ENCODE results near the gene ZNF474.

The ZNF474 gene

GRCh38 chr5:122129306-122129705 is at the start of gene ZNF474:
TSS of gene ZNF474 (plus strand) at chr5:122129546. CDS start at chr5:122151991, 22,445 bp downstream.
- Mint-ChIP-seq H3K27ac (peak within 1 kb of the TSS; percentile 99), H3K4me3 (no peak within 1 kb of the TSS)

DNA sequence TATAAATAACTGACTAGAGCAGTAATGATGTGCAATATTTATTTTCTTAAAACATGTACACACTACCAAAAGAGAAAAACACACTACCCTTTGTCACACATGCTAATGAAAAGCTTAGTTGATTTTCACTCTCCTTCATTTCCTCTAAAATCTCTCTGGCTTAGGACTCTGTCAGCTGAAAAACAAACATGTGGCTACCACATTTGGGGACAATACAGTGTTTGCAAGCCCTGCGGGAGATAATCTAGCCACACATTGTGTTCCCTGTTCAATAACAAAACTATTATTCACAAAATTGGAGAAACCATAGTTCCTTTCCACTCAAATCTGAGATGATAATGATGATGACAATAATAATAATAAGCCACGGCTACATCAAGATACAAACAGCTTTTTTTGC is 47.8 kb upstream of the ZNF474 start:
- no peaks in the 10 kb centered on the region for H3K9me3 Mint-ChIP-seq
- H3K27me3 Mint-ChIP-seq (ENCODE audit: low read depth, poor library complexity): peaks cover 36% of the 10 kb centered on the region
- peaks cover 23% of the 10 kb centered on the region for H3K4me1 Mint-ChIP-seq
- DNase-seq: no peak
- no peak overlapping the region for H3K4me3 Mint-ChIP-seq
- no peaks in the 10 kb centered on the region for H3K36me3 Mint-ChIP-seq (ENCODE audit: low read depth)
- TF ChIP-seq, protein P1, sequence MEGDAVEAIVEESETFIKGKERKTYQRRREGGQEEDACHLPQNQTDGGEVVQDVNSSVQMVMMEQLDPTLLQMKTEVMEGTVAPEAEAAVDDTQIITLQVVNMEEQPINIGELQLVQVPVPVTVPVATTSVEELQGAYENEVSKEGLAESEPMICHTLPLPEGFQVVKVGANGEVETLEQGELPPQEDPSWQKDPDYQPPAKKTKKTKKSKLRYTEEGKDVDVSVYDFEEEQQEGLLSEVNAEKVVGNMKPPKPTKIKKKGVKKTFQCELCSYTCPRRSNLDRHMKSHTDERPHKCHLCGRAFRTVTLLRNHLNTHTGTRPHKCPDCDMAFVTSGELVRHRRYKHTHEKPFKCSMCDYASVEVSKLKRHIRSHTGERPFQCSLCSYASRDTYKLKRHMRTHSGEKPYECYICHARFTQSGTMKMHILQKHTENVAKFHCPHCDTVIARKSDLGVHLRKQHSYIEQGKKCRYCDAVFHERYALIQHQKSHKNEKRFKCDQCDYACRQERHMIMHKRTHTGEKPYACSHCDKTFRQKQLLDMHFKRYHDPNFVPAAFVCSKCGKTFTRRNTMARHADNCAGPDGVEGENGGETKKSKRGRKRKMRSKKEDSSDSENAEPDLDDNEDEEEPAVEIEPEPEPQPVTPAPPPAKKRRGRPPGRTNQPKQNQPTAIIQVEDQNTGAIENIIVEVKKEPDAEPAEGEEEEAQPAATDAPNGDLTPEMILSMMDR (IDR thresholded peaks at IDR 0.05): no peak
- H3K27ac Mint-ChIP-seq: no peak overlapping the region

More at GRCh38 chr5:122129306-122129705, at the start of gene ZNF474:
- Mint-ChIP-seq H3K36me3 (ENCODE audit: low read depth) (no peaks in the 10 kb centered on the region), H3K9me3 (no peaks in the 10 kb centered on the region), H3K4me1 (peaks cover 60% of the 10 kb centered on the region), H3K27me3 (ENCODE audit: low read depth, poor library complexity) (peaks cover 5% of the 10 kb centered on the region)
- TF ChIP-seq, protein P1 (IDR thresholded peaks at IDR 0.05): no peak
- DNase-seq: peak; percentile 41

DNA sequence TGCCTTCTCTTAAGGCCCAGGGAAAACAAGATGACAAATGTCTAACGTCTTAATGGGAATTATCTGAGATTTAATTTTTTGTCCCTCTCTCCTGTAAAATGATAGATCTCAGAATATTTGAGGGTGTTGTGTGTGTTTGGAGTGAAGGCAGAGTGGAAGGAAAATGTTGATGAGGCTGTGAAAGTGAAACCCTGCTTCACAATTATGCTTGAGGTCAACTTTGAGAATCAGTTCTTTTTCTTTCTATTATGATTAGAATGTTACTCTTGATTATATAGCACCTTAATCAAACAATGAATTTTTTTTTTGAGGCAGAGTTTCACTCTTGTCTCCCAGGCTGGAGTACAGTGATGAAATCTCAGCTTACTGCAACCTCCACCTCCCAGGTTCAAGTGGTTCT is 45.8 kb upstream of the ZNF474 start:
- H3K4me1 Mint-ChIP-seq: peaks cover 9% of the 10 kb centered on the region

GRCh38 chr5:122085041-122085440 is 44.3 kb upstream of the ZNF474 start:
- H3K27ac Mint-ChIP-seq: no peak overlapping the region
- peaks cover 10% of the 10 kb centered on the region for H3K27me3 Mint-ChIP-seq (ENCODE audit: low read depth, poor library complexity)
- no peaks in the 10 kb centered on the region for H3K4me1 Mint-ChIP-seq
- TF ChIP-seq, protein P1 (IDR thresholded peaks at IDR 0.05): no peak
- no peak overlapping the region for H3K4me3 Mint-ChIP-seq
- H3K9me3 Mint-ChIP-seq: no peaks in the 10 kb centered on the region
- no peak for DNase-seq
- H3K36me3 Mint-ChIP-seq (ENCODE audit: low read depth): no peaks in the 10 kb centered on the region

More for the DNA sequence above, 45.8 kb upstream of the ZNF474 start:
- Mint-ChIP-seq H3K27ac (no peak overlapping the region), H3K27me3 (ENCODE audit: low read depth, poor library complexity) (peaks cover 22% of the 10 kb centered on the region), H3K9me3 (no peaks in the 10 kb centered on the region), H3K4me3 (no peak overlapping the region), H3K36me3 (ENCODE audit: low read depth) (no peaks in the 10 kb centered on the region)
- TF ChIP-seq, protein P1 (IDR thresholded peaks at IDR 0.05): no peak
- DNase-seq: no peak

GRCh38 chr5:122089096-122090013 is 40.0 kb upstream of the ZNF474 start:
- no peaks in the 10 kb centered on the region for H3K9me3 Mint-ChIP-seq
- peaks cover 5% of the 10 kb centered on the region for H3K4me1 Mint-ChIP-seq
- DNase-seq: no peak
- H3K4me3 Mint-ChIP-seq: no peak overlapping the region
- no peak overlapping the region for H3K27ac Mint-ChIP-seq
- TF ChIP-seq, protein P1 (IDR thresholded peaks at IDR 0.05): no peak
- H3K27me3 Mint-ChIP-seq (ENCODE audit: low read depth, poor library complexity): peaks cover 7% of the 10 kb centered on the region
- no peaks in the 10 kb centered on the region for H3K36me3 Mint-ChIP-seq (ENCODE audit: low read depth)

Measured in nephron progenitor cell (in vitro differentiated cells).